Thyroid gland (tissue), 4 donors: ENCODE measurements around the gene TRANK1. TPM values are rescaled to one million over a fixed set of nuclear protein-coding genes. Genes with fewer than 3 reads are reported as not detected.

Experiments
- DNase-seq, 2 donors: peaks; one replicate each; pipeline ENCODE4 v3.0.0-alpha.2; 2019
- H3K27ac ChIP-seq, 3 donors: fragments of 200-600 bp; sonication (generic); 1 replicate in 2 of 3; 2 replicates in 1 of 3; pipeline ENCODE4 v1.5.1; 2016 to 2019; ENCODE audit warnings: mild to moderate bottlenecking in 1 of 3, moderate library complexity in 1 of 3
- H3K27me3 ChIP-seq: fragments of 200-600 bp; sonication (generic); one replicate; pipeline ENCODE4 v1.5.1; 2019
- H3K36me3 ChIP-seq, 2 donors: fragments of 200-600 bp; sonication (generic); one replicate each; pipeline ENCODE4 v1.5.1; 2016 to 2019
- H3K4me1 ChIP-seq, 2 donors: fragments of 200-600 bp; sonication (generic); one replicate each; pipeline ENCODE4 v1.5.1; 2017 to 2019
- H3K4me3 ChIP-seq, 3 donors: fragments of 200-600 bp; sonication (generic); replicated peaks in 1 of 3; 1 replicate in 2 of 3; 2 replicates in 1 of 3; pipeline ENCODE4 v1.5.1; 2016; ENCODE audit warnings: mild to moderate bottlenecking in 1 of 3
- H3K9me3 ChIP-seq: fragments of 200-600 bp; sonication (generic); one replicate; pipeline ENCODE4 v1.5.1; 2017
- POLR2A ChIP-seq, 2 donors: fragments of 450-650 bp; IDR thresholded peaks; one replicate each; pipeline ENCODE4 v1.6.1; 2017; ENCODE audit warnings: antibody characterized with exemption in 2 of 2, mild to moderate bottlenecking in 2 of 2, moderate library complexity in 1 of 2
- WGBS, 2 donors: methylation state at CpG; one replicate each; pipeline ENCODE4 v1.1.5; 2017; 5-methylcytosine and 5-hydroxymethylcytosine counted together
- intact Hi-C: fragments of 100-400 bp; cut with DNase I; formaldehyde crosslinking; loops from one replicate; pipeline ENCODE4 v1.15.1; 2023
- total RNA-seq, 4 donors: library from RNA; depleted of rRNA; stranded (reverse); fragments of >200 nt; gene quantifications; one replicate each; pipeline ENCODE4 v1.2.3, GENCODE V29; 2016
- TF ChIP-seq, protein P1 (sequence below), 6 experiments: fragments of 200-600 bp in 3 of 6; fragments of 450-650 bp in 3 of 6; sonication (generic) in 3 of 6; IDR thresholded peaks; one replicate each; pipeline ENCODE4 v1.5.1; 2016 to 2019; ENCODE audit warnings: antibody characterized with exemption in 6 of 6, mild to moderate bottlenecking in 2 of 6, inconsistent platforms in 1 of 6, moderate library complexity in 1 of 6

The TRANK1 gene
- total RNA-seq, 4 donors from 2014 or later, result 11.7 to 26.3 (median 18.5) TPM

DNA sequence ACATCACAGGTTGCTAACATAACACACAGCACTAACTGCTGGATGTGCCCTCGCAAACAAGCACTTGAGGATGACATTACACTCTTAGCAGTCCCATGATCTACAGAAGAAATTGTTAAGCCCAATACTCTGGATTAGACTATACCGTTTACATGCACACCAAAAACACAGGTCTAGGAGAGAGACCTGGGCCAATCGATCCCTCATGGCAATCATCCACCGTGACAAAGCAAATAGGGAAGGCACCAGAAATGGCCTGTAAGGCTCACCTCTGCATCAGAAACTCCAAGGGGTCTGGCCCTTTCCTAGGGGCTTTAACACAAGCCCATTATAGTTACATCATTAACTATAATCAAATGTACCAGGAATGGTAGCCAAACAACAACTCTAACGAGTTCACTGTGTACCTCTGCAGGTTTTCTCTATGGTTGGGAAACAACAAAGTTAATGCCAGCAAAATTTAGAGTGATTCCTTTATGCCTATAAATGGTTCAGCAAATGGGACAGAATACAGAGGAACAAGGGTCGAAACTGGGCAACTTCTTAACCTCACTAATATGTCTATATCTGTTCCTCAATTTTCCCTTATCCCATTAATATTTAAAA is 18.5 kb downstream of the TRANK1 start:
- H3K9me3 ChIP-seq, result no peaks in the 10 kb centered on the region
- no peak overlapping the region for H3K27ac ChIP-seq
- no peaks in the 10 kb centered on the region for H3K36me3 ChIP-seq
- TF ChIP-seq, protein P1, sequence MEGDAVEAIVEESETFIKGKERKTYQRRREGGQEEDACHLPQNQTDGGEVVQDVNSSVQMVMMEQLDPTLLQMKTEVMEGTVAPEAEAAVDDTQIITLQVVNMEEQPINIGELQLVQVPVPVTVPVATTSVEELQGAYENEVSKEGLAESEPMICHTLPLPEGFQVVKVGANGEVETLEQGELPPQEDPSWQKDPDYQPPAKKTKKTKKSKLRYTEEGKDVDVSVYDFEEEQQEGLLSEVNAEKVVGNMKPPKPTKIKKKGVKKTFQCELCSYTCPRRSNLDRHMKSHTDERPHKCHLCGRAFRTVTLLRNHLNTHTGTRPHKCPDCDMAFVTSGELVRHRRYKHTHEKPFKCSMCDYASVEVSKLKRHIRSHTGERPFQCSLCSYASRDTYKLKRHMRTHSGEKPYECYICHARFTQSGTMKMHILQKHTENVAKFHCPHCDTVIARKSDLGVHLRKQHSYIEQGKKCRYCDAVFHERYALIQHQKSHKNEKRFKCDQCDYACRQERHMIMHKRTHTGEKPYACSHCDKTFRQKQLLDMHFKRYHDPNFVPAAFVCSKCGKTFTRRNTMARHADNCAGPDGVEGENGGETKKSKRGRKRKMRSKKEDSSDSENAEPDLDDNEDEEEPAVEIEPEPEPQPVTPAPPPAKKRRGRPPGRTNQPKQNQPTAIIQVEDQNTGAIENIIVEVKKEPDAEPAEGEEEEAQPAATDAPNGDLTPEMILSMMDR (IDR thresholded peaks at IDR 0.05), result no peak
- TF ChIP-seq POLR2A (IDR thresholded peaks at IDR 0.05), result no peak
- 81 to 95% methylated on average over 6 of the region's 6 CpGs for WGBS, 2 donors
- H3K4me1 ChIP-seq, result no peaks in the 10 kb centered on the region
- no peak for DNase-seq
- no peak overlapping the region for H3K4me3 ChIP-seq
- intact Hi-C loops, result no loop called here
- H3K27me3 ChIP-seq, result no peaks in the 10 kb centered on the region

DNA sequence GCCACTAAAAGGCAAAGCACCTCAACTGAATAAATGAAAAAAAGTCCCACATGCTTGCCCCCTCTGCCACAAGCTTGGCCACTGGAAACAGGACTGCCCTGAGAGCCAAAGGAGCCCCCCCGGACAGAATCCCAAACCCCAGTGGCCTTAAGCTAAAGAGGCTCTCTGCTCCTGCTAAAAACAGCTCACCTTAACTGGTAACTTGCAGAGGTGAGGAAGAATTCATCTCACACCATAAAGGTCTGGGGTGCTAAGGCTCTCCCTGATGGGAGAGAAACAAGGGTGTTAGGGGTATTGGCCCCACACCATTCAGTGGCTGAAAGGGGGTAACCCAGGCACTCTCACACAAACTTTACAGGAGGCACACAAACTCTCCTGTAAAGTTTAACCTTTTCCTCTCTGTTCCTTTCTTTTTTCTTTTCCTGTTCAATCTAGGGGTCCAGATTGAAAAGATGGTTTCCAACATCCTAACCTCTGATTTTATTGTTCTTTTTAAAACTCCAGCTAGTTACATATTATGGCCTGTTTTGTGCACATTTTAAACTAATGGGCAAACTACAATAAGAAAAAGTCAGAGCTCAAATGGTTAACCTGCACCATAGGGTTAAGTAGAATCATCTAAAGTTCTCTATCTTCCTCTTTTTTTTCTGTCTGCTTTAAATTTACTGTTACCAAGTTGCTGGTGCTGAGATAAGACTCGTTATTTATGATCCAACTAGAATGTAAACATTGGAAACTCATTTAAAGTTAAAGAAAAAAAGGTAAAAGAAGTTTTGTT is 19.9 kb downstream of the TRANK1 start:
- TF ChIP-seq, protein P1 (IDR thresholded peaks at IDR 0.05), result no peak
- TF ChIP-seq POLR2A (IDR thresholded peaks at IDR 0.05), result no peak
- Histone ChIP-seq H3K4me3 (no peak overlapping the region), H3K27ac (no peak overlapping the region), H3K36me3 (no peaks in the 10 kb centered on the region), H3K27me3 (no peaks in the 10 kb centered on the region), H3K9me3 (no peaks in the 10 kb centered on the region), H3K4me1 (no peaks in the 10 kb centered on the region)
- WGBS, 2 donors, result 43 to 68% methylated on average over 2 of the region's 2 CpGs
- DNase-seq, result no peak
- intact Hi-C loops, result no loop called here

DNA sequence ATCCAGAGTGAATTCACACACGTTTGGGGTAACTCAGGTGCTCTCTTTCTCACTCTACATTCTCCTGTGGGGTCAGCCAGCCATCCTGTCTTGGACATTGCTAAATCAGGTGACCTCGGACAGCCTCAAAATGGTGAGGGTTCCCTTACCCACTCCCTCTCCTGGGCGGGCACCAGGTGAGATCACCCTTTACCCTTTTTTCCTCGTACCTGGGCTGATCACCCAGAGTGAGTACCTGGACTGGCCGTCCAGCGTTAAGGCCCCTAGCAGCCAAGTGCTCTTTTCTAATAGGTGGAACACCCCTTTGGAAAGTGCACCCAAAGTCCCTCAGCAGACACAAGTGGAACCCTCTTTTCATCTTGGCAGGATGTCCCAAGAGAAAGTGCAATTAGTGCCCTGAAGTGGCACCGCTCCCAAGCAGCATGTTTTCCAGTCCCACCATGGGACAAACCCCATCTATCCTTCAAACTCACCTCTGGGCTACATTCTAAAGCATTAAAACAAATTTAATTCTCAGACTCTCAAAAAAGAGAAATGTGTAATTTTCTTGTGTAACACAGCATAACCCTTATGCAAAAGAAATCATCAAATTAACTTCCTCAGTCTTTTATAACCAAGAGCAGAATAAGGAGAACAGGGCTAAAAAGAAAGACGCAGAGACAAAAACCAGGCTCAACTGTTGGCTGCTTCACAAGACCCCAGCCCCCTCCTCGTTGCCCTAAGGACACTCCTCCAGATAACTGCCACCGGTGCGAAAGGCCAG is 20.7 kb downstream of the TRANK1 start:
- TF ChIP-seq, protein P1 (IDR thresholded peaks at IDR 0.05), result no peak
- TF ChIP-seq POLR2A (IDR thresholded peaks at IDR 0.05), result no peak
- H3K9me3 ChIP-seq, result no peaks in the 10 kb centered on the region
- no peak overlapping the region for H3K27ac ChIP-seq
- no peak for DNase-seq
- intact Hi-C loops, result no loop called here
- no peaks in the 10 kb centered on the region for H3K27me3 ChIP-seq
- H3K36me3 ChIP-seq, result no peaks in the 10 kb centered on the region
- no peak overlapping the region for H3K4me3 ChIP-seq
- 80% methylated on average over 11 of the region's 11 CpGs for WGBS, 2 donors
- no peaks in the 10 kb centered on the region for H3K4me1 ChIP-seq

DNA sequence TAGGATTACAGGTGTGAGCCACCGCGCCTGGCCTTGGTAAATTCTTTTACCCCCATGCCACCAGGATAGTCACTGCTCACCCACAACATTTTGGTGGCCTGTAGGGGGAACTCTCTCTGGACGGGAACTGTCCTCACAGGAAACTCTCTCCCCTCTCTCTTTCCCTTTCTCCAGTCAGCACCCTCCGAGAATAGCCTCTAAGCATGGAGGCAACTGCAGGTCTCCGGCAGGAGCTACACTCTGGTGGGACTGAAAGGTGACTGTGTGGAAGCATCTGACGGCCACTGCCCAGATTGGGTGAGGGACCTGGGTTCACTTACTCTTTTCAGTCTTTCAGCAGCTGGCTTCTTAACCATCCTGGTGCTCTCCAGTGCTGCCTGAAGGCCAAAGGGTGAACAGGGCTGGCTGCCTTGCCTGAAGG is 21.3 kb downstream of the TRANK1 start:
- no peak for TF ChIP-seq POLR2A (IDR thresholded peaks at IDR 0.05)
- TF ChIP-seq, protein P1 (IDR thresholded peaks at IDR 0.05), result peak in 1 of 6 experiments; percentile 12
- intact Hi-C loops, result no loop called here
- no peaks in the 10 kb centered on the region for H3K9me3 ChIP-seq
- WGBS, 2 donors, result 83 to 88% methylated on average over 4 to 6 of the region's 6 CpGs
- DNase-seq, result no peak
- H3K36me3 ChIP-seq, result no peaks in the 10 kb centered on the region
- H3K27me3 ChIP-seq, result no peaks in the 10 kb centered on the region
- no peaks in the 10 kb centered on the region for H3K4me1 ChIP-seq
- H3K27ac ChIP-seq, result no peak overlapping the region
- no peak overlapping the region for H3K4me3 ChIP-seq
